Esophagus muscularis mucosa (tissue), 4 donors: ENCODE results near the gene GDI1. TPM values are rescaled to one million over a fixed set of nuclear protein-coding genes. Genes with fewer than 3 reads are reported as not detected.

Source experiments
- DNase-seq: peaks from one replicate; pipeline ENCODE4 v3.0.0-alpha.2; 2017; ENCODE audit errors: extremely low spot score
- H3K27ac ChIP-seq, 4 donors: fragments of 200-600 bp; sonication (generic); replicated peaks in 1 of 4; 1 replicate in 3 of 4; 2 replicates in 1 of 4; pipeline ENCODE4 v1.5.1; 2016 to 2019; ENCODE audit warnings: mild to moderate bottlenecking in 1 of 4
- H3K27me3 ChIP-seq, 4 donors: fragments of 200-600 bp; sonication (generic); one replicate each; pipeline versions ENCODE4 v1.5.1 to v1.6.0; 2016 to 2019
- H3K36me3 ChIP-seq, 4 donors: fragments of 200-600 bp; sonication (generic); one replicate each; pipeline ENCODE4 v1.5.1; 2016 to 2019
- H3K4me1 ChIP-seq, 4 donors: fragments of 200-600 bp; sonication (generic); one replicate each; pipeline ENCODE4 v1.5.1; 2016 to 2019
- H3K4me3 ChIP-seq, 4 donors: fragments of 200-600 bp; sonication (generic); 1 replicate in 2 of 4; 2 replicates in 2 of 4; pipeline ENCODE4 v1.5.1; 2016 to 2019; ENCODE audit warnings: mild to moderate bottlenecking in 4 of 4, moderate library complexity in 1 of 4
- H3K9me3 ChIP-seq, 4 donors: fragments of 200-600 bp; sonication (generic); 1 replicate in 3 of 4; 2 replicates in 1 of 4; pipeline ENCODE4 v1.5.1; 2016 to 2019
- CTCF ChIP-seq, 3 experiments: fragments of 200-600 bp in 2 of 3; fragments of 450-650 bp in 1 of 3; sonication (generic) in 2 of 3; IDR thresholded peaks; one replicate each; pipeline ENCODE4 v1.5.1; 2017 to 2019; ENCODE audit warnings: antibody characterized with exemption in 3 of 3, mild to moderate bottlenecking in 2 of 3, moderate library complexity in 1 of 3
- EP300 ChIP-seq: sonication (generic); formaldehyde crosslinking; IDR thresholded peaks from one replicate; pipeline ENCODE4 v1.6.1; 2017; ENCODE audit warnings: antibody characterized with exemption
- POLR2A ChIP-seq: fragments of 450-650 bp; IDR thresholded peaks from one replicate; pipeline ENCODE4 v1.6.1; 2017; ENCODE audit warnings: antibody characterized with exemption, moderate library complexity, mild to moderate bottlenecking, low read depth
- POLR2AphosphoS5 ChIP-seq, 2 donors: sonication (generic); formaldehyde crosslinking; IDR thresholded peaks; one replicate each; pipeline ENCODE4 v1.6.1; 2017; ENCODE audit warnings: antibody characterized with exemption in 2 of 2
- WGBS: methylation state at CpG from one replicate; pipeline ENCODE4 v1.1.5; 2018; 5-methylcytosine and 5-hydroxymethylcytosine counted together
- intact Hi-C: fragments of 100-400 bp; cut with DNase I; formaldehyde crosslinking; loops from one replicate; pipeline ENCODE4 v1.15.1; 2023
- total RNA-seq, 4 donors: library from RNA; depleted of rRNA; stranded (reverse); fragments of >200 nt; gene quantifications; one replicate each; pipeline versions ENCODE4 v1.1.0 to v1.2.1, GENCODE V29; 2016

Gene GDI1
- total RNA-seq, 4 donors from 2014 or later = 105 to 148 (median 128) TPM

- 79% methylated on average over 4 of the region's 4 CpGs for WGBS
- intact Hi-C loops = loop anchor here (5.0 kb wide), 1 partner anchor 128 kb away; no protein-coding TSS in a partner anchor
- DNase-seq = no peak
- TF ChIP-seq CTCF (IDR thresholded peaks at IDR 0.05) = no peak
- TF ChIP-seq POLR2AphosphoS5 (IDR thresholded peaks at IDR 0.05) = no peak
- no peak for TF ChIP-seq EP300
- no peak for TF ChIP-seq POLR2A
- H3K27me3 ChIP-seq = peaks cover 0 to 4% (median 0%) of the 10 kb centered on the region in 4 donors
- no peak overlapping the region for H3K4me3 ChIP-seq
- peaks cover 7 to 22% (median 16%) of the 10 kb centered on the region in 4 donors for H3K4me1 ChIP-seq
- no peak overlapping the region for H3K27ac ChIP-seq
- H3K9me3 ChIP-seq = no peaks in the 10 kb centered on the region
- peaks cover 9 to 30% (median 26%) of the 10 kb centered on the region in 4 donors for H3K36me3 ChIP-seq
Observed at GRCh38 chrX:154403858-154404257, 33.1 kb upstream of the GDI1 start.

- H3K27ac ChIP-seq = no peak overlapping the region
- H3K27me3 ChIP-seq = peaks cover 0 to 4% (median 0%) of the 10 kb centered on the region in 4 donors
- H3K4me1 ChIP-seq = peaks cover 6 to 14% (median 12%) of the 10 kb centered on the region in 4 donors
- no peak for TF ChIP-seq CTCF (IDR thresholded peaks at IDR 0.05)
- TF ChIP-seq POLR2A = no peak
- TF ChIP-seq EP300 = no peak
- no peak for TF ChIP-seq POLR2AphosphoS5 (IDR thresholded peaks at IDR 0.05)
- no peak overlapping the region for H3K4me3 ChIP-seq
- 86% methylated on average over 15 of the region's 16 CpGs for WGBS
- intact Hi-C loops = loop anchor here (5.0 kb wide), 1 partner anchor 128 kb away; no protein-coding TSS in a partner anchor
- H3K9me3 ChIP-seq = no peaks in the 10 kb centered on the region
- peaks cover 4 to 22% (median 19%) of the 10 kb centered on the region in 4 donors for H3K36me3 ChIP-seq
- DNase-seq = no peak
Observed at GRCh38 chrX:154404625-154405192, 32.2 kb upstream of the GDI1 start.

GRCh38 chrX:154408659-154409221, 28.2 kb upstream of the GDI1 start:
- intact Hi-C loops = no loop called here
- 73% methylated on average over 7 of the region's 10 CpGs for WGBS
- Histone ChIP-seq H3K27me3 (no peaks in the 10 kb centered on the region), H3K36me3 (peaks cover 0 to 7% (median 3%) of the 10 kb centered on the region in 4 donors), H3K9me3 (no peaks in the 10 kb centered on the region), H3K27ac (peak overlapping the region; percentile 36 to 73 (median 61)), H3K4me1 (peaks cover 3 to 27% (median 19%) of the 10 kb centered on the region in 4 donors), H3K4me3 (peak overlapping the region; percentile 34 to 49 (median 38))
- TF ChIP-seq EP300 = no peak
- TF ChIP-seq POLR2AphosphoS5 (IDR thresholded peaks at IDR 0.05) = no peak
- TF ChIP-seq CTCF (IDR thresholded peaks at IDR 0.05) = no peak
- no peak for TF ChIP-seq POLR2A
- no peak for DNase-seq

GRCh38 chrX:154409222-154409871, 27.6 kb upstream of the GDI1 start, which contains the start of gene DNASE1L1:
TSS of gene DNASE1L1 (minus strand) at chrX:154409254. CDS start at chrX:154405568, 3,686 bp downstream.
- 51% methylated on average over 16 of the region's 26 CpGs for WGBS
- DNase-seq = no peak
- Histone ChIP-seq H3K27me3 (no peaks in the 10 kb centered on the region), H3K27ac (peak within 1 kb of the TSS; percentile 55 to 73 (median 66)), H3K9me3 (no peaks in the 10 kb centered on the region), H3K36me3 (peaks cover 0 to 12% (median 5%) of the 10 kb centered on the region in 4 donors), H3K4me3 (peak within 1 kb of the TSS; percentile 34 to 49 (median 38)), H3K4me1 (peaks cover 3 to 27% (median 19%) of the 10 kb centered on the region in 4 donors)
- intact Hi-C loops = no loop called here
- TF ChIP-seq POLR2A (no peak), POLR2AphosphoS5 (IDR thresholded peaks at IDR 0.05) (peak; percentile 44 to 49), EP300 (no peak), CTCF (IDR thresholded peaks at IDR 0.05) (no peak)
